Osteoblast (primary cell): ENCODE results near the gene TIMM13. TPM values are rescaled to one million over a fixed set of nuclear protein-coding genes. Genes with fewer than 3 reads are reported as not detected.

Experiments used
- DNase-seq: peaks from one replicate; pipeline ENCODE4 v3.0.0; 2011; ENCODE audit warnings: low spot score, mixed read lengths; ENCODE audit not compliant: insufficient read length; ENCODE audit errors: missing footprints
- H2AFZ ChIP-seq: 2 replicates; pipeline ENCODE4 v1.6.0; 2011; ENCODE audit warnings: mild to moderate bottlenecking, low read length
- H3K27ac ChIP-seq: 2 replicates; pipeline ENCODE4 v1.5.1; 2011; ENCODE audit warnings: mild to moderate bottlenecking, low read depth, low read length, moderate library complexity
- H3K27me3 ChIP-seq: 2 replicates; pipeline ENCODE4 v1.6.0; 2012; ENCODE audit warnings: mild to moderate bottlenecking, control low read depth, inconsistent platforms, low read length, moderate library complexity; ENCODE audit not compliant: insufficient read depth
- H3K36me3 ChIP-seq: 2 replicates; pipeline ENCODE4 v1.5.1; 2011; ENCODE audit warnings: mild to moderate bottlenecking, low read length, control low read depth, moderate library complexity; ENCODE audit not compliant: insufficient read depth
- H3K4me1 ChIP-seq: 2 replicates; pipeline ENCODE4 v1.5.1; 2011; ENCODE audit warnings: mild to moderate bottlenecking, low read length, control low read depth, moderate library complexity; ENCODE audit not compliant: insufficient read depth
- H3K4me2 ChIP-seq: 2 replicates; pipeline ENCODE4 v1.6.0; 2011; ENCODE audit warnings: mild to moderate bottlenecking, low read length; ENCODE audit not compliant: insufficient read depth
- H3K4me3 ChIP-seq: fragments of 200-600 bp; sonication (generic); 3 replicates; pipeline ENCODE4 v1.5.1; 2012; ENCODE audit warnings: mild to moderate bottlenecking, low read length, inconsistent platforms; ENCODE audit not compliant: insufficient read depth
- H3K79me2 ChIP-seq: 2 replicates; pipeline ENCODE4 v1.6.0; 2012; ENCODE audit warnings: mild to moderate bottlenecking, low read length, control low read depth, inconsistent platforms; ENCODE audit not compliant: insufficient read depth
- H3K9me3 ChIP-seq: 2 replicates; pipeline ENCODE4 v1.5.1; 2011; ENCODE audit warnings: low read depth, low read length, control low read depth
- H4K20me1 ChIP-seq: 2 replicates; pipeline ENCODE4 v1.6.0; 2012; ENCODE audit warnings: mild to moderate bottlenecking, low read length, control low read depth; ENCODE audit not compliant: insufficient read depth
- CTCF ChIP-seq: IDR thresholded peaks from 2 replicates; pipeline ENCODE4 v1.5.1; 2011; ENCODE audit warnings: mild to moderate bottlenecking, low read depth, low read length, moderate library complexity; ENCODE audit errors: extremely low read depth
- total RNA-seq: library from RNA; depleted of rRNA; stranded (reverse); fragments of >200 nt; gene quantifications from 2 replicates; pipeline ENCODE4 v1.2.3, GENCODE V29; 2012

Gene TIMM13
- total RNA-seq, 1 donor, result 27.9 TPM

DNA sequence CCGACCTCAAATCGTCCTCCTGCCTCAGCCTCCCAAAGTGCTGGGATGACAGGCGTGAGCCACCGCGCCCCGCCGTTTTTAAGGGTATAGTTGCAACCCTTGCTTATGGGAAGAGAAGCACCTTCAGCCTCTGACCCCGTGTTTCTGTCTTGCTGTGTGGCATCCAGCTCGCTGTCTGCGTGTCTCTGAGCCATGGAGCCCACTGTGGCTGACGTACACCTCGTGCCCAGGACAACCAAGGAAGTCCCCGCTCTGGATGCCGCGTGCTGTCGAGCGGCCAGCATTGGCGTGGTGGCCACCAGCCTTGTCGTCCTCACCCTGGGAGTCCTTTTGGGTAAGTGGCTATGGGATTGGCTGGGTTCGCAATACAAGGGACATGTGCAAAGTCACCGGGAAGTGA is 37.8 kb downstream of the TIMM13 start:
- Histone ChIP-seq H3K4me3 (no peak overlapping the region), H3K9me3 (no peaks in the 10 kb centered on the region), H3K27me3 (peaks cover 6% of the 10 kb centered on the region), H3K27ac (no peak overlapping the region), H3K36me3 (no peaks in the 10 kb centered on the region), H4K20me1 (no peaks in the 10 kb centered on the region), H3K4me2 (no peak overlapping the region), H3K4me1 (peaks cover 3% of the 10 kb centered on the region), H2AFZ (no peak overlapping the region), H3K79me2 (no peaks in the 10 kb centered on the region)
- DNase-seq, result peak; percentile 41
- TF ChIP-seq CTCF, result no peak

GRCh38 chr19:2387367-2388288 is 39.8 kb downstream of the TIMM13 start:
- Histone ChIP-seq H3K4me2 (no peak overlapping the region), H3K9me3 (no peaks in the 10 kb centered on the region), H2AFZ (no peak overlapping the region), H3K27me3 (peaks cover 6% of the 10 kb centered on the region), H4K20me1 (no peaks in the 10 kb centered on the region), H3K27ac (no peak overlapping the region), H3K79me2 (no peaks in the 10 kb centered on the region), H3K4me1 (peaks cover 9% of the 10 kb centered on the region), H3K4me3 (no peak overlapping the region), H3K36me3 (no peaks in the 10 kb centered on the region)
- TF ChIP-seq CTCF, result no peak
- DNase-seq, result no peak

DNA sequence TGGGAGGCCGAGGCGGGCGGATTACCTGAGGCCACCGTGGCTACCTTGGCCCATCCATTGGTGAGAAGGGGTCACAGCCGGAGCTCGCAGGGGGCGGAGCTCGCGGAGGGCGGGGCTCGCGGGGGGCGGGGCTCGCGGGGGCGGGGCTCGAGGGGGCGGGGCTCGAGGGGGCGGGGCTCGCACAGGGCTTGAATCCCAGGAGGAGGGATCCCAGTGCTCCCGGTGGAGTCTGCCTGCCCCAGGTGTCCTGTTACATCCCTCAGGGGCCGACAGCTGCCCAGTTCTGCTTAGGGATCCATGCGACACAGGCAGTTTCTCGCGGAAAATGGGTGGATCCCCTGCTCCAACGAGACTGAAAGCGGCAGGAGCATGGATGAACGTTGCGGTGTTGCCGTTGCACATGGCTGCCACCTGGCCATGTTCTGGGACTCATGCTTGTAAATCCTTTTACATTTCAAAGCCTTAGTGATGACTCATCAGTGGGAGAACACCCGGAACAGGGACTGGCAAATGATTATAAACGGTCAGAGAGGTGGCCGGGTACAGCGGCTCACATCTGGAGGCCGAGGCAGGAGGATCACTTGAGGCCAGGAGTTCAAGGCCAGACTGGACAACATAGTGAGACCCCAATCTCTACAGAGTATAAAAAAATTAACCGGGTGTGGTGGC is 42.2 kb downstream of the TIMM13 start:
- Histone ChIP-seq H3K4me3 (peak overlapping the region; percentile 34), H4K20me1 (no peaks in the 10 kb centered on the region), H3K4me1 (peaks cover 9% of the 10 kb centered on the region), H3K9me3 (peaks cover 2% of the 10 kb centered on the region), H3K27me3 (peaks cover 6% of the 10 kb centered on the region), H3K79me2 (no peaks in the 10 kb centered on the region), H3K4me2 (peak overlapping the region; percentile 66), H3K27ac (no peak overlapping the region), H2AFZ (peak overlapping the region; percentile 81), H3K36me3 (no peaks in the 10 kb centered on the region)
- no peak for TF ChIP-seq CTCF
- DNase-seq, result peak; percentile 95

GRCh38 chr19:2382530-2383222 is 44.7 kb downstream of the TIMM13 start:
- Histone ChIP-seq H2AFZ (no peak overlapping the region), H3K27ac (no peak overlapping the region), H3K27me3 (peaks cover 3% of the 10 kb centered on the region), H3K36me3 (no peaks in the 10 kb centered on the region), H4K20me1 (no peaks in the 10 kb centered on the region), H3K4me2 (no peak overlapping the region), H3K9me3 (peaks cover 4% of the 10 kb centered on the region), H3K79me2 (no peaks in the 10 kb centered on the region), H3K4me1 (peaks cover 9% of the 10 kb centered on the region), H3K4me3 (no peak overlapping the region)
- no peak for DNase-seq
- TF ChIP-seq CTCF, result no peak
